ENCODE measurements around the gene CCDC27.

Gene CCDC27

DNA sequence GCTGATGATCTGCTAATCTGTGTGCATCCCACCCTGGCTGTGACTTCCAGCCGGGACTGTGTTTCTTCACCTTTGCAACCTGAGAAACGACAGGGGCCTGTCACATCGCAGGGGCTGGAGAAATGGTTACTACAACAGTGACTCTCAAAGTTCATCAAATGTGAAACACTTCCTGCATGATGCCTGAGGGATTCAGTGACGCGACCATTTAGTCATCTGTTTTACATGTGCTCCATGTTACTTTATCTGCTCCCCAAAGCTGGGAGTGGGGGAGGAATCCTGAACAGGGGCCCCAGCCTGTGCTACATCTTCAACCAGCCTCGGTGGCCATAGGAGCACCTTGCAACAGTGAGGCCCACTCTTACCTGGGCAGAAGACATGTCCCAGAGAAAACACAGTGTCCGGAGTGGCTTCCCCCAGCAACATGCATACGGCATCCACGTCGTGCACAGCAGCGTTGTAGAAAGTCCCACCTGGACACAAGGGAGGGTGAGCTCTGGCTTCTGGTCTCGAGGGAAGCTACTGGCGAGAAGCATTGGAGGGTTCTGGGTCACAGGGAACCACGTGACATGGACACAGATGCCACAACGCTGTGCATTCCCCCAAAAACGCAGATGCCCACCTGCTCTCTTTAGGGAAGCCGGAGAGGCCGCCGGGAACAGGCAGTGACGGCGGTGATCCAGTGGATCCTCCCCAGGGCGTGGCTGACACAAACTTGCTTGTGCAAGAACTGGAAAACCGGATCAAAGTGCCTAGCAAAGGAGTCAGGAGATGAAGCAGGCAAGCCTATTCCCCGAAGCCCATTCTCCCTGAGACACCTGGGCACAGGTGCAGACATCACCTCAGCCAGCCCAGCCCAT, 9.6 kb upstream of the CCDC27 start:
- TF ChIP-seq, protein P1, sequence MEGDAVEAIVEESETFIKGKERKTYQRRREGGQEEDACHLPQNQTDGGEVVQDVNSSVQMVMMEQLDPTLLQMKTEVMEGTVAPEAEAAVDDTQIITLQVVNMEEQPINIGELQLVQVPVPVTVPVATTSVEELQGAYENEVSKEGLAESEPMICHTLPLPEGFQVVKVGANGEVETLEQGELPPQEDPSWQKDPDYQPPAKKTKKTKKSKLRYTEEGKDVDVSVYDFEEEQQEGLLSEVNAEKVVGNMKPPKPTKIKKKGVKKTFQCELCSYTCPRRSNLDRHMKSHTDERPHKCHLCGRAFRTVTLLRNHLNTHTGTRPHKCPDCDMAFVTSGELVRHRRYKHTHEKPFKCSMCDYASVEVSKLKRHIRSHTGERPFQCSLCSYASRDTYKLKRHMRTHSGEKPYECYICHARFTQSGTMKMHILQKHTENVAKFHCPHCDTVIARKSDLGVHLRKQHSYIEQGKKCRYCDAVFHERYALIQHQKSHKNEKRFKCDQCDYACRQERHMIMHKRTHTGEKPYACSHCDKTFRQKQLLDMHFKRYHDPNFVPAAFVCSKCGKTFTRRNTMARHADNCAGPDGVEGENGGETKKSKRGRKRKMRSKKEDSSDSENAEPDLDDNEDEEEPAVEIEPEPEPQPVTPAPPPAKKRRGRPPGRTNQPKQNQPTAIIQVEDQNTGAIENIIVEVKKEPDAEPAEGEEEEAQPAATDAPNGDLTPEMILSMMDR (IDR thresholded peaks at IDR 0.05; ENCODE audit: low read depth, low read length, missing control alignments) = no peak
- no peak overlapping the region for H3K4me3 ChIP-seq (ENCODE audit: low read depth, low read length)
- DNase-seq (ENCODE audit: low read depth) = no peak

DNA sequence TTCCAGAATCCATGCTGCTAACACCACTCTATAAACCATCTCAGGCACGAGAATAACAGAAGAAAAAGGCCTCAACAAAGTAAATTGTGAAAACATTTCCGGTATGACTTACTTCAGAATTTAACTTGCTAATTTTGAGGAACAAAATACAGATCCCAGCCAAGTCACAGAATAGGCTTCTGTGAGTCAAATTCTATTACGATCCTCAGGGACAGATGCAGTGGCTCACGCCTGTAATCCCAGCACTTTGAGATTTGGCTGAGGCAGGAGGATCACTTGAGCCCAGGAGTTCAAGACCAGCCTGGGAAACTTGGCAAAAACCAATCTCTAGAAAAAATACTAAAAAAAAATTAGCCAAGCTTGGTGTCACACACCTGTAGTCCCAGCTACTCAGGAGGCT, 8.8 kb upstream of the CCDC27 start:
- no peak overlapping the region for H3K4me3 ChIP-seq (ENCODE audit: low read depth, low read length)
- TF ChIP-seq, protein P1 (IDR thresholded peaks at IDR 0.05; ENCODE audit: low read depth, low read length, missing control alignments) = no peak
- no peak for DNase-seq (ENCODE audit: low read depth)

DNA sequence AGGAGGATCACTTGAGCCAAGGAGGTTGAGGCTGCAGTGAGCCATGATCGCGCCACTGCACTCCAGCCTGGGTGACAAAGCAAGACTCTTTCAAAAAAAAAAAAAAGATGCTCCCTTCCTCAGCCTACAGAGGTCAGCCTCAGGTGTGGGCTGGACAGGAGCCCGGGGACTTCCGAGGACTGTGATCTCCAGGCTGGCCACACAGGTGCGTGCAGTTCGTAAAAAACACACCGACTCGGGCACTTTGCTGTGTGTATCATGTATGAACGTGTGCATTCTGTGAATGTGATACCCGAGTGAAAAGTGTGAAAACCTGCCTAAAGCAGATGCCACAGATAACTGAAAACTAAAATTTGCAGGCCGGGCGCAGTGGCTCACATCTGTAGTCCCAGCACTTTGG, 8.4 kb upstream of the CCDC27 start:
- no peak overlapping the region for H3K4me3 ChIP-seq (ENCODE audit: low read depth, low read length)
- TF ChIP-seq, protein P1 (IDR thresholded peaks at IDR 0.05; ENCODE audit: low read depth, low read length, missing control alignments) = no peak
- DNase-seq (ENCODE audit: low read depth) = no peak

DNA sequence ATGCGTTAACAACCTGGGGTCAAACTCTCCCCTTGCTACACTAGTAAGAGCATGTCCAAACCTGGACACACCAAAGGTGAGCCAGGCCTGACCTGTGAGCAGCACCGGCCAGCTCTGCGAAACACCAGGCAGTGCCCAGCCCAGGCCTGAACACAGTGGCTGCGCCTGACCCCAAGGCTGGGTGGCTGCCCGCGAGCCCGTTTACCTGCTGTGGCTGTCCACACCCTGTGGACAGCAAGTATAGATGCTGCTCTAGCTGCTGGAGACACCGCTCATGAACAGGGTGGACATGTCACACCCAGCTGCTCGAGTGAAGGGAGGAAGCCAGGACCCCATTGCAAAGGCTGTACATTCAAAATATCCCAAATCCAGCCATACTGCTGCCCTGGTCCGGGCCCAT, 7.6 kb upstream of the CCDC27 start:
- no peak overlapping the region for H3K4me3 ChIP-seq (ENCODE audit: low read depth, low read length)
- TF ChIP-seq, protein P1 (IDR thresholded peaks at IDR 0.05; ENCODE audit: low read depth, low read length, missing control alignments) = no peak

DNA sequence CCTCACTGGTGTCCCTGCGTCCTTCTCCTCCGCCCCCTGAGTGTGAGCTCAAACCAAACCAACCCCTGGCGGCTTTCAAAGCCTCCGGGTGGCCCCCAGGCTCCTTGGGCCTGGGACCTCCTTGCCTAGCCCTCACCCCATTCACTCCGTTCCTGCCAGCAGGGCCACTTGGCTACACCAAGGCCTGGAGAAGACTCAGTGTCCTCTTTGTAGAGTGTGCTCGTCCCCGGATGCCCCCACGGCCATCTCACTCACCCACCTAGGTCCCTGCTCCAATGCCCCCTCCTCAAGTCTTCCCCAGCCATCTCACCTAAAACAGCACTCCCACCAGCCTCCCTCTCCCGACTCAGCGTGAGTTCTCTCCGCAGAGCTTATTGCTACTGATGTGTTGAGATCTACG, 7.2 kb upstream of the CCDC27 start:
- no peak overlapping the region for H3K4me3 ChIP-seq (ENCODE audit: low read depth, low read length)

More for the DNA sequence above, 7.6 kb upstream of the CCDC27 start:
- no peak for DNase-seq (ENCODE audit: low read depth)

DNA sequence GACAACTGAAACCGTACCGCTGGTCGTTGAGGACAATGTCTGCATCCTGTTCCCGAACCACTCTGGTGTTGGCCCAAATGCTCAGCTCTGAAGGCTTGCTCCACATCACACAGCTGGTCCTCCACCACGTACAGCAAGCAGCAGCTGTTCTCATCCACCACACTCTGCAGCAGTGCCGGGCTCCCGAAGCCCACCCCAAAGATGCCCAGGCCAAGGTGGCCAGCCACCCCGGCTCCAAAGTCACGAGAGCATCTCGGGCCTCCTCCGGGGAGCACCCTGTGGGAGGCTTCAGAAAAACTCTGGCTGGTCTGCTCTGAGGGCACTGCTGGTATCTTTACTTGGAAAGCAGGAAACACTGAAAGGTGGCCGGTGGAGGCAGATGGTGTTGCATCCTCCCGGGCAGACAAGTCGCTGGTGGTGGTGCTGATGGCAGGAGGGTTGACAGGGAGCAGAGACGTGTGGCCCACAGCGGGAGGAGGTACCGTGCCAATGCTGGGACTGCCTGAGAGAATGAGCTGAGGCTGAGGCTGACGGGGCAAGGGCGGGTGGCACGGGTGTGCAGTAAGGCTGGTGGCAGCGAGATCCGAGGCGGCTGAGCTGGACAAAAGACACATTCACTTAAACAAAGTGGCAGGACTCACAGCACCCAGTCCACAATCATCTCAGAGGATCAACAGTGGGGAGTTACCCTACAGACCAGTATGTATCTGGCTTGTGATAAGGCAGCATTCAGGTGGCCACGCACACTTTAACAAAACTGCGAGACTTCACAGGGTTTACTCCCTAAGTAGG, 6.5 kb upstream of the CCDC27 start:
- DNase-seq (ENCODE audit: low read depth) = no peak
- no peak overlapping the region for H3K4me3 ChIP-seq (ENCODE audit: low read depth, low read length)
- TF ChIP-seq, protein P1 (IDR thresholded peaks at IDR 0.05; ENCODE audit: low read depth, low read length, missing control alignments) = no peak

More for the DNA sequence above, 7.2 kb upstream of the CCDC27 start:
- TF ChIP-seq, protein P1 (IDR thresholded peaks at IDR 0.05; ENCODE audit: low read depth, low read length, missing control alignments) = no peak
- DNase-seq (ENCODE audit: low read depth) = no peak

All from GM12864 (cell line).